HG02938 (cell line): ENCODE data around the gene BAIAP2L2.

Experiments used
- ATAC-seq: cut with Tn5 transposase; IDR thresholded peaks from one replicate; pipeline ENCODE4 v1.9.1; 2021; ENCODE audit warnings: mild to moderate bottlenecking, moderate library complexity; ENCODE audit not compliant: unreplicated experiment

The BAIAP2L2 gene

GRCh38 chr22:38108561-38109319 is 1.7 kb downstream of the BAIAP2L2 start:
- no peak for ATAC-seq

GRCh38 chr22:38107692-38108515 is 2.6 kb downstream of the BAIAP2L2 start:
- ATAC-seq: no peak

GRCh38 chr22:38106814-38107578 is 3.5 kb downstream of the BAIAP2L2 start:
- no peak for ATAC-seq

GRCh38 chr22:38104084-38104483 is 6.4 kb downstream of the BAIAP2L2 start:
- ATAC-seq: no peak

- no peak for ATAC-seq
Measured at GRCh38 chr22:38103641-38104040, 6.8 kb downstream of the BAIAP2L2 start.

GRCh38 chr22:38098410-38099249 is 11.9 kb downstream of the BAIAP2L2 start:
- no peak for ATAC-seq

GRCh38 chr22:38097557-38098409 is 12.7 kb downstream of the BAIAP2L2 start:
- ATAC-seq: no peak

GRCh38 chr22:38097058-38097457 is 13.4 kb downstream of the BAIAP2L2 start:
- no peak for ATAC-seq

- no peak for ATAC-seq
Measured at GRCh38 chr22:38089474-38089851, 21.0 kb downstream of the BAIAP2L2 start.

- no peak for ATAC-seq
Measured at GRCh38 chr22:38088629-38089473, 21.6 kb downstream of the BAIAP2L2 start.

GRCh38 chr22:38087855-38088254 is 22.6 kb downstream of the BAIAP2L2 start:
- no peak for ATAC-seq

GRCh38 chr22:38086942-38087341 is 23.5 kb downstream of the BAIAP2L2 start:
- ATAC-seq: no peak

GRCh38 chr22:38086001-38086845 is 24.3 kb downstream of the BAIAP2L2 start:
- ATAC-seq: no peak

GRCh38 chr22:38085501-38085900 is 25.0 kb downstream of the BAIAP2L2 start:
- ATAC-seq: no peak

- ATAC-seq: no peak
Measured at GRCh38 chr22:38085056-38085455, 25.4 kb downstream of the BAIAP2L2 start.

- ATAC-seq: no peak
Measured at GRCh38 chr22:38083931-38084631, 26.4 kb downstream of the BAIAP2L2 start, which contains the start of gene SLC16A8. SLC16A8 (minus strand) TSS chr22:38084184; CDS start chr22:38082873, 1,311 bp downstream.
